GM18505 (cell line): ENCODE data around the gene RASL10A.

Experiments used
- ATAC-seq: cut with Tn5 transposase; IDR thresholded peaks from one replicate; pipeline ENCODE4 v1.9.1; 2021; ENCODE audit not compliant: unreplicated experiment
- POLR2A ChIP-seq: IDR thresholded peaks from 4 replicates; pipeline ENCODE4 v1.6.1; 2011; ENCODE audit warnings: borderline replicate concordance; ENCODE audit not compliant: insufficient read depth, insufficient read length; ENCODE audit errors: extremely low read depth

The RASL10A gene

GRCh38 chr22:29323641-29324040, 8.1 kb upstream of the RASL10A start:
- no peak for TF ChIP-seq POLR2A
- no peak for ATAC-seq

GRCh38 chr22:29320546-29320945, 5.0 kb upstream of the RASL10A start:
- ATAC-seq = no peak
- TF ChIP-seq POLR2A = no peak

GRCh38 chr22:29319072-29319471, 3.6 kb upstream of the RASL10A start:
- no peak for TF ChIP-seq POLR2A
- no peak for ATAC-seq

- no peak for TF ChIP-seq POLR2A
- ATAC-seq = no peak
These were observed 2.4 kb upstream of the RASL10A start for GRCh38 chr22:29317827-29318454.

GRCh38 chr22:29316141-29316828, 788 bp upstream of the RASL10A start:
- TF ChIP-seq POLR2A = no peak
- no peak for ATAC-seq

- no peak for TF ChIP-seq POLR2A
- ATAC-seq = no peak
These were observed 786 bp downstream of the RASL10A start for GRCh38 chr22:29314537-29315285.

GRCh38 chr22:29313576-29314466, 1.7 kb downstream of the RASL10A start:
- no peak for TF ChIP-seq POLR2A
- no peak for ATAC-seq

- no peak for TF ChIP-seq POLR2A
- ATAC-seq = no peak
These were observed 2.3 kb downstream of the RASL10A start for GRCh38 chr22:29313126-29313575.

GRCh38 chr22:29312218-29313125, 3.0 kb downstream of the RASL10A start:
- TF ChIP-seq POLR2A = no peak
- no peak for ATAC-seq

GRCh38 chr22:29311464-29312217, 3.9 kb downstream of the RASL10A start:
- no peak for TF ChIP-seq POLR2A
- no peak for ATAC-seq

- no peak for TF ChIP-seq POLR2A
- ATAC-seq = no peak
These were observed 4.6 kb downstream of the RASL10A start for GRCh38 chr22:29310863-29311339.

- no peak for TF ChIP-seq POLR2A
- no peak for ATAC-seq
These were observed 5.2 kb downstream of the RASL10A start for GRCh38 chr22:29310065-29310862.
